HG03571 (cell line): ENCODE results near the gene SLCO3A1.

Experiments
- ATAC-seq: cut with Tn5 transposase; IDR thresholded peaks from one replicate; pipeline ENCODE4 v1.9.1; 2021; ENCODE audit not compliant: unreplicated experiment

Gene SLCO3A1

GRCh38 chr15:92092289-92093105 is 239.0 kb downstream of the SLCO3A1 start:
- ATAC-seq: no peak

- peak; percentile 87 for ATAC-seq
These were observed 242.2 kb downstream of the SLCO3A1 start for GRCh38 chr15:92095693-92096092.

- ATAC-seq: peak; percentile 49
These were observed 244.1 kb downstream of the SLCO3A1 start for GRCh38 chr15:92097474-92098178.

DNA sequence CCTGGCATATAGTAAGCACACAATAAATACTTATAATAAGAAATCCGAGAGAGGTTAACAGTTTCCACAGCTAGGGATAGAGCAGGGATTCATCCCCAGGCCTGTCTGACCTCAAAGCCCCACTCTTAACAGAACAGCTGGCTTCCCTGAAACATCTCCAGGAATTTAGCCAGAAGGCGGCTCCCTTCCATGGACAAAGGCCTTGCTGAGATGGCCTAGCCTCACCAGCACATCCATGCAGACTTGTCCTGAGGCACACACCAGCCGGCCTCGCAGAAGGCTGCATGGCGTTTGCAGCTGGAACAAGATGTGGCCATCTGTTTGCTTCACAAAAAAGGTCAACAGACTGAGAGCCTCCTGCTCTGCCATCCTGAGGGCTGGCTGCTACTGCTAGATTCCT is 245.4 kb downstream of the SLCO3A1 start:
- no peak for ATAC-seq

- no peak for ATAC-seq
These were observed 246.8 kb downstream of the SLCO3A1 start for GRCh38 chr15:92100301-92100700.

- ATAC-seq: no peak
These were observed 247.2 kb downstream of the SLCO3A1 start for GRCh38 chr15:92100751-92101150.

DNA sequence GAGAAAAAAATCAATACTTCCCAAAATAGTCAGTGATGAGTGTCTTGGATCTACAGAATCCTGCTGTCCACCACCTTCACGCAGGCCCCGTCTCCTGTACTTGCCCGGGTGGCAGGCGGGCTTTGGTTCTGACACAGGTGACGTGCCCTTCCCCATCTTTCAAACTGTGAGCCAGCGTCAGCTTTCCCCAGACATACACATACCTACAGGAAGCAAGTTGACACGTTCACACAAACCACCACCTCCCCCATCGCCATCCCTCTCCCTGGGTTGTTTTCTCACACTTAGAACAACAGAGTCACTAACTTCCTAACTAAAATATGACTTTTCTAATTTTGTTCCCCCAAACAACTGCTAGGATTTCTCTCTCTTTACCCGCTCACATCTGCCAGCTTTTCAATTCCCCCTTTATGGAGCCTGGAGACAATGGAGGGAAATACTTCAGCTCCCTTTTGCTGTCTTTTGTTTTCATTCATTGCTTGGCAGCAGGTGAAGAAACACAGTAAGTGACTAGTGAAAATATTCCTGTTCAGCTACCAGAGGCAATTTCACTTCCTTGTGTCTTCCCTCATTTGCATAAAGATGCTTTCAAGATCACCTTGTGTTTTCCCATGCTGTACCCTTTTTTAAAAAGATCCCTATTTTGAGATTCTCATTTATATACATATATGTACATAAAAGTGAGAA is 248.3 kb downstream of the SLCO3A1 start:
- ATAC-seq: no peak

DNA sequence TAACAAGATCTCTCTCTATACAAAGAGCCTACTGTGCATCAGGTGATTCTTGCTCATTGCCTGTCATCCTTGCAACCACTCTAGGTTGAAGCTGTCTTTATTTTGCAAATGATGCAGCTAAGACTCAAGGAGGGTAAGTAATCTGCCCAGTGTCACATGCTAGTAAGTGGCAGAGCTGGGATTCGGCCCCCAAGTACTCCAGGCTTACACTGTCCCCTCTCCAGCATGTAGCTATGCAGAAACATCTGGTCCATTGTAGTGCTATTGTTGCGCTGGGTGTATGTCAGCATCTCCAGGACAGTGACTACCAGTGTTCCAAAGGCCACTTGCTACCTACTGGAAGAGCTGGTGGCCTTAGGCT is 248.9 kb downstream of the SLCO3A1 start:
- ATAC-seq: no peak

DNA sequence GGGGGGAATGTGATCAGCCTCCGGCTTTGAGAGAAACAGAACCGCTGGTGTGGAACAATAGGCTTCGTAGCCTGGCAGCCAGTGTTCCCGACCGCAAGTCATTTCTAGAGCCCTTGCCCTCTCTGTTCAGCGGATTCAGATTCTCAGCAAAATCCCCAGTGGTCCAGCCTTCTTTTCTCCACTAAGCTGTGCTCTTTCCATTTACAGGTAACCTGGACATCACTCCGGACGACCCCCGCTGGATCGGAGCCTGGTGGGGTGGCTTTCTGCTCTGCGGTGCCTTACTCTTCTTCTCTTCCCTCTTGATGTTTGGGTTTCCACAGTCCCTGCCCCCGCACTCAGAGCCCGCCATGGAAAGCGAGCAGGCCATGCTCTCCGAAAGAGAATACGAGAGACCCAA is 250.6 kb downstream of the SLCO3A1 start:
- no peak for ATAC-seq

- no peak for ATAC-seq
These were observed 252.1 kb downstream of the SLCO3A1 start for GRCh38 chr15:92105611-92106010.

DNA sequence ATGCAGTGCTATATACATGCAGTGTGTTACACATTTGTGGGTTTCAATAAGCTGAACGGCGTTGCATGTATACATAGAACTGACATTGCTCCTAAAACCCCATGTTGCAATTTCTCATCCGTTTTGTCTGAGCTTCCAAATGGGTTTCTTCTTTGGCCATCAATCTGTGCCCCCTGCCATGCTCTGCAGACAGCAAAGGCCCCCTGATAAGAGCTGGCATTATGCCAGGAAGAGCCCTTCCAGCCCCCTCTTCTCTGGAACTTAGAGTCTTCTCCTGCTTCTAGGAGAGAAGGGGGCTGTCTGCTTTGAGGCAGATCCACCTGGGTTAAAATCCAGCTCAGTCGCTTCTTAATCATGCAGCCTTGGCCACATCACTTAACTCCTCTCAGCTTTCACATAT is 254.0 kb downstream of the SLCO3A1 start:
- no peak for ATAC-seq

GRCh38 chr15:92109191-92109873 is 255.8 kb downstream of the SLCO3A1 start:
- no peak for ATAC-seq

GRCh38 chr15:92111291-92111690 is 257.8 kb downstream of the SLCO3A1 start:
- ATAC-seq: no peak

GRCh38 chr15:92111751-92112150 is 258.2 kb downstream of the SLCO3A1 start:
- ATAC-seq: no peak

DNA sequence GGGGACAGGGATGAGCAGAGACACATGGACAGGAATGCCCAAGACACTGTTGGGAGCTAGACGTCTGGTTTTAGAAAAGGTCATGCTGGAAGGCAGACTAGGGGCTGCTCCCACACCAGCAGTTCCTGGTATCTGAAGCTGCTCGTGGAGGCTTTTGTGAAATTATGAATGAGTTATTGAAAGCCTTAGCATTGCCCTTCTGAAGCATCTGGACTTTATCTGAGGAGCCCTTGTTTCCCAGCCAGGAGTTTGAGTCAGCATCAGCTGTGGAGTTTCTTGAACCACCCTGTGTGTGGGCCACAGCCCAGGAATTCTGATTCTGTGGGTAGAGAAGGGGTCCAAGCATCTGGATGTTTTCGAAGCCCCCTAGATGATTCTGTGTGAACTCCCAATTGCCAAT is 258.7 kb downstream of the SLCO3A1 start:
- ATAC-seq: no peak

DNA sequence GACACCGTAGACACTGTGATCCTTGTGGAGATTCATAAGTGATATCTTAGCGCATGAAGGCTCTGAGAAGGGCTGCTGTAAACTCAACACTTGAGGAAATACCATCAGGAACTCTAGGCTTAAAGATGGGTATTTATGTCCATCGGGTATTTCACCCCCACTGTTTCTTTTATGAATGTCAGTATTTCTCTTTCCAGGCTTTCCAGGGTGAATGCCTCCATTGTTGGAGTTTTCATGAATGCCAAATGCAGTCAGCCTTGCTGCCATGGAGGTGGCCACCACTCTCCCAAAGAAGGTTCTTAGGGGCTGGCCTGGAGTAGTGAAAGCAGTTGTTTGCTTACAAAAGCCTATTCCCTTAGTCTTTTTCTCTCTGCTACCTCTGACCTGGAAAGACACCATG is 259.2 kb downstream of the SLCO3A1 start:
- no peak for ATAC-seq

DNA sequence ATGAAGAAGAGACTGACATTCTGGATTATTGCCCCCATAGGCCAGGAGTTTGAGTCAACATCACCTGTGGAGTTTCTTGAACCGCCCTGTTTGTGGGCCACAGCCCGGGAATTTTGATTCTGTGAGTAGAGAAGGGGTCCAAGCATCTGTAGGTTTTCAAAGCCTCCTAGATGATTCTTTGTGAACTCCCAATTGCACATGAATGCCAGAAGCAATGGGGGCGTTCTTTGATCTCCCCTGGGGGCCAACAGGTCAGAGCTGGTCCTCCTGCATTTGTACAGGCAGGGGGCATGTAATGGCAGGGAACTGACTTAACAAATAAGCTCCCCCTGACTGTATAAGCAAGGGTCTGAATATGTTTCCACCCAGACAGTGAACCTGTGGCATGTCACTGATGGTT is 260.3 kb downstream of the SLCO3A1 start:
- no peak for ATAC-seq

- ATAC-seq: no peak
These were observed 262.3 kb downstream of the SLCO3A1 start for GRCh38 chr15:92115834-92116233.

- no peak for ATAC-seq
These were observed 262.8 kb downstream of the SLCO3A1 start for GRCh38 chr15:92116330-92116729.

- ATAC-seq: no peak
These were observed 263.8 kb downstream of the SLCO3A1 start for GRCh38 chr15:92117261-92117731.
